OCI-LY3 (cell line): Measurements from ENCODE around the gene ZFYVE28.
A peak's percentile ranks its signal among the peaks of the same experiment; 100 is the strongest.

Experiments used
- H2AFZ ChIP-seq: fragments of 200-600, 300-600 bp; shearing (Covaris generic); 2 replicates; pipeline ENCODE4 v1.6.0; 2014; ENCODE audit warnings: antibody characterized with exemption, low read depth, low read length
- H3K27ac ChIP-seq: fragments of 200-600, 300-600 bp; sonication (generic); 2 replicates; pipeline ENCODE4 v1.5.1; 2014; ENCODE audit warnings: mild to moderate bottlenecking, low read length, moderate library complexity, mixed read lengths
- H3K27me3 ChIP-seq: fragments of 200-600, 300-600 bp; sonication (generic); 2 replicates; pipeline ENCODE4 v1.6.1; 2014; ENCODE audit warnings: low read depth, low read length, mixed read lengths
- H3K36me3 ChIP-seq: fragments of 200-600, 300-600 bp; sonication (generic); replicated peaks from 2 replicates; pipeline ENCODE3; 2014; ENCODE audit warnings: low read depth, low read length, mixed read lengths
- H3K4me1 ChIP-seq: fragments of 300-600, 200-600 bp; sonication (generic); 2 replicates; pipeline ENCODE4 v1.6.1; 2014; ENCODE audit warnings: low read length, mixed read lengths
- H3K4me2 ChIP-seq: fragments of 200-600, 300-600 bp; sonication (generic); 2 replicates; pipeline ENCODE4 v1.6.1; 2014; ENCODE audit warnings: low read length, mixed read lengths
- H3K4me3 ChIP-seq: fragments of 300-600, 200-600 bp; sonication (generic); 2 replicates; pipeline ENCODE4 v1.5.1; 2014; ENCODE audit warnings: antibody characterized with exemption, mild to moderate bottlenecking, low read length, moderate library complexity
- H3K79me2 ChIP-seq: fragments of 300-600, 200-600 bp; shearing (Covaris generic); 2 replicates; pipeline ENCODE4 v1.6.1; 2014; ENCODE audit warnings: mild to moderate bottlenecking, low read length, mixed read lengths
- H3K9ac ChIP-seq: fragments of 300-600, 200-600 bp; shearing (Covaris generic); 2 replicates; pipeline ENCODE4 v1.6.0; 2014; ENCODE audit warnings: mild to moderate bottlenecking, low read length, moderate library complexity
- H3K9me3 ChIP-seq: fragments of 200-600, 300-600 bp; shearing (Covaris generic); 2 replicates; pipeline ENCODE4 v1.6.1; 2014; ENCODE audit warnings: low read length, mixed read lengths; ENCODE audit not compliant: insufficient read depth
- H4K20me1 ChIP-seq: fragments of 200-600, 300-600 bp; sonication (generic); 2 replicates; pipeline ENCODE4 v1.6.1; 2016; ENCODE audit warnings: low read length, mixed read lengths; ENCODE audit not compliant: insufficient read depth
- EZH2phosphoT487 ChIP-seq: fragments of 200-600 bp; shearing (Covaris generic); IDR thresholded peaks from 2 replicates; pipeline ENCODE4 v1.6.1; 2018; ENCODE audit warnings: antibody characterized with exemption, mixed run types, low read depth
- TF ChIP-seq, protein P1 (sequence below): fragments of 200-600, 300-600 bp; sonication (generic); IDR thresholded peaks from 2 replicates; pipeline ENCODE4 v1.5.1; 2014; ENCODE audit warnings: antibody characterized with exemption, low read length, low read depth

ZFYVE28 gene

DNA sequence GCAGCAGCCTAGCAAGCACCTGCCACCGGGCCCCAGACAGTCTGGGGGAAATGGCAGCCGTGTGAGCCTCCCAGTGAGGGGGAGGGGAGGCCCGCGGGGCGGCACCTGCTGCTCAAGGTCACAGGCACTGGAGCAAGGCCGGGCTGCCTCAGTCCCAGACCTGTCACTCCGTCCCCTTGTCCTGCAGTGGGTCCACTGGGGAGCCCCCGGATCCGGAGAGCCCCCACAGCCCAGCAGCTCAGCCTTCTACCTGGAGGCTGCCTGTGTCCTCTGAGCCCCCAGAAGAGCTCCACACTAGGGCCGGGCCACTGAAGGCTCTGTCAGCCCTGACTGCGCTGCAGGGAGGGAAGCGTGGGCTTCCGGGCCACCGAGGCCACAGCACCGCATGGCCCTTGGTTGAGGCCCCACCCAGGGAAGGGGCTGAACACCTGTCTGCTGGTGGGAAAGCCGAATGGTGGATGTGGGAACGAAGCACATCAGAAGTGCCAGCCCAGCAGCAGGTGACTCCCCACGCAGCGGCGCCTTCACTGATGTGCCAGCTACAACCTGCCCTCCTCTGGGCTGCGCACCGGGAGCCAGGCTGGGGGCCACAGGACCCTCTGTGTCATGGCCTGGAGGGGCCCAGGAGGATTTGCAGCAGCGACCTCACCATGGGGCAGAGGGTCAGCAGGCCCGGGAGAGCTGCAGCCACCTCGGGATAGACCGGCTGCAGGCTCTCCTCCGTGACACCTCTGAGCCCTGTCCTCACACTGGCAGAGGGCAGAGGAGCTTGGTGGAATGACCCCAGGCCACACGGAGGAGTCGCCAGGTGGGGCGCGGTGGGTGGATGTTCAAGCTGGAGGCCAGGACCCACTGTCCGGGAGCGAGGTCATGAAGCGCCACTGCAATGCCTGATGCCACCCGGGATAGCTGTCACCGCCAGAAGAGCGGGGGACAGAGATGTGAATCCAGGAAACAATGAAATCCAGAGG, 121.5 kb downstream of the ZFYVE28 start:
- no peak overlapping the region for H3K4me3 ChIP-seq

GRCh38 chr4:2295900-2296442, 122.5 kb downstream of the ZFYVE28 start:
- H3K4me2 ChIP-seq = peak overlapping the region; percentile 38
- H3K79me2 ChIP-seq = no peaks in the 10 kb centered on the region
- no peak overlapping the region for H3K9ac ChIP-seq
- no peaks in the 10 kb centered on the region for H3K27me3 ChIP-seq
- H3K4me1 ChIP-seq = peaks cover 10% of the 10 kb centered on the region
- TF ChIP-seq, protein P1, sequence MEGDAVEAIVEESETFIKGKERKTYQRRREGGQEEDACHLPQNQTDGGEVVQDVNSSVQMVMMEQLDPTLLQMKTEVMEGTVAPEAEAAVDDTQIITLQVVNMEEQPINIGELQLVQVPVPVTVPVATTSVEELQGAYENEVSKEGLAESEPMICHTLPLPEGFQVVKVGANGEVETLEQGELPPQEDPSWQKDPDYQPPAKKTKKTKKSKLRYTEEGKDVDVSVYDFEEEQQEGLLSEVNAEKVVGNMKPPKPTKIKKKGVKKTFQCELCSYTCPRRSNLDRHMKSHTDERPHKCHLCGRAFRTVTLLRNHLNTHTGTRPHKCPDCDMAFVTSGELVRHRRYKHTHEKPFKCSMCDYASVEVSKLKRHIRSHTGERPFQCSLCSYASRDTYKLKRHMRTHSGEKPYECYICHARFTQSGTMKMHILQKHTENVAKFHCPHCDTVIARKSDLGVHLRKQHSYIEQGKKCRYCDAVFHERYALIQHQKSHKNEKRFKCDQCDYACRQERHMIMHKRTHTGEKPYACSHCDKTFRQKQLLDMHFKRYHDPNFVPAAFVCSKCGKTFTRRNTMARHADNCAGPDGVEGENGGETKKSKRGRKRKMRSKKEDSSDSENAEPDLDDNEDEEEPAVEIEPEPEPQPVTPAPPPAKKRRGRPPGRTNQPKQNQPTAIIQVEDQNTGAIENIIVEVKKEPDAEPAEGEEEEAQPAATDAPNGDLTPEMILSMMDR = no peak
- no peak for TF ChIP-seq EZH2phosphoT487
- H3K9me3 ChIP-seq = no peaks in the 10 kb centered on the region
- H4K20me1 ChIP-seq = no peaks in the 10 kb centered on the region
- H3K36me3 ChIP-seq = no peaks in the 10 kb centered on the region
- no peak overlapping the region for H3K27ac ChIP-seq
- no peak overlapping the region for H2AFZ ChIP-seq
- H3K4me3 ChIP-seq = no peak overlapping the region

More for the DNA sequence above, 121.5 kb downstream of the ZFYVE28 start:
- H3K9ac ChIP-seq = no peak overlapping the region
- no peaks in the 10 kb centered on the region for H3K27me3 ChIP-seq
- peaks cover 10% of the 10 kb centered on the region for H3K4me1 ChIP-seq
- H3K9me3 ChIP-seq = no peaks in the 10 kb centered on the region
- no peaks in the 10 kb centered on the region for H3K79me2 ChIP-seq
- H3K36me3 ChIP-seq = no peaks in the 10 kb centered on the region
- H3K27ac ChIP-seq = no peak overlapping the region
- H4K20me1 ChIP-seq = no peaks in the 10 kb centered on the region
- peak overlapping the region; percentile 38 for H3K4me2 ChIP-seq
- TF ChIP-seq EZH2phosphoT487 = no peak
- TF ChIP-seq, protein P1 = no peak
- H2AFZ ChIP-seq = no peak overlapping the region

DNA sequence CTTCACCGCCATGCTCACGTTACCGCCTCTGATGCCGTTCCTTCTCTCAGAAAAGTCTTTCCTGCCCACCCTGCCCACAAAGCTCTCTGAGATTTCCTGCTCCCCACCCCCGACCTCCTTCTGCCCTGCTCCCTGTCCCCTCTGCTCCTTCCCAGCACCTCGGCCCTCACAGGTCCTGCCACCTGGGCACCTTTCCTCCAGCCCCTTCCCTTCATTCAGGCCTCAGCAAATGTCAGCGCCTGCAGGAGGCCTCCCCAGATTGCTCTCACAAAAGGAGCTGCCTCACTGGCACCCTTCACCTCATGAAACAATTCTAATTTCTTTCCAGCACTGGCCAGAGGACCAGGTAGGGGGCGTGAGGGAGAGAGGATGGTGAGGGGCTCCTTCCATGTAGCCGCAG, 122.9 kb downstream of the ZFYVE28 start:
- no peak overlapping the region for H3K9ac ChIP-seq
- no peak overlapping the region for H3K27ac ChIP-seq
- peaks cover 12% of the 10 kb centered on the region for H3K4me1 ChIP-seq
- H2AFZ ChIP-seq = no peak overlapping the region
- H3K36me3 ChIP-seq = no peaks in the 10 kb centered on the region
- no peaks in the 10 kb centered on the region for H3K79me2 ChIP-seq
- no peaks in the 10 kb centered on the region for H3K27me3 ChIP-seq
- no peak for TF ChIP-seq EZH2phosphoT487
- TF ChIP-seq, protein P1 = no peak
- no peaks in the 10 kb centered on the region for H4K20me1 ChIP-seq
- H3K4me3 ChIP-seq = no peak overlapping the region
- no peaks in the 10 kb centered on the region for H3K9me3 ChIP-seq
- no peak overlapping the region for H3K4me2 ChIP-seq

DNA sequence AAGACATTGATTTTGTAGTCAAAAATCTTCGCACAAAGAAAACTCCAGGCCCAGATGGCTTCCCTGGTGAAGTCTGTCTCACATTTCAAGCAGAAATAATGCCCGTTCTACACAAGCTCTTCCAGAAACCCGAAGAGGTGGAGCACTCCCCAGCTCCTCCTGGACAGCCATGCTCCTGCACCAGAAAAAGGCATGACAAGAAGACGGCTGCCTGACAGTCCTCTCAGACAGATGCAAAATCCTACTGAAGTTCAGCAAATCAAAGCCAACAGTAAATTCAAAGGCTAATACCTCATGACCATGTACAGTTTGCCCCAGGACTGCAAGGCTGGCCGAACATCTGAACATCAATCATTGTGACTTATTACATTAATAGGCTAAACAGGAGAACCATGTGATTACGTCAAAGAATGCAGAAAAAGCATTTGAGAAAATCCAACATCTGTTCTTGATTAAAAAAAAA, 125.8 kb downstream of the ZFYVE28 start:
- Histone ChIP-seq H3K9ac (no peak overlapping the region), H3K27me3 (no peaks in the 10 kb centered on the region), H3K79me2 (no peaks in the 10 kb centered on the region), H3K27ac (no peak overlapping the region), H4K20me1 (no peaks in the 10 kb centered on the region), H3K9me3 (no peaks in the 10 kb centered on the region), H3K4me3 (no peak overlapping the region), H2AFZ (no peak overlapping the region), H3K4me1 (peaks cover 12% of the 10 kb centered on the region), H3K4me2 (no peak overlapping the region), H3K36me3 (no peaks in the 10 kb centered on the region)
- TF ChIP-seq, protein P1 = no peak
- no peak for TF ChIP-seq EZH2phosphoT487
